H1 (cell line): ENCODE data around the gene SMCO1. TPM values are rescaled to one million over a fixed set of nuclear protein-coding genes. Genes with fewer than 3 reads are reported as not detected.
"Not testable (repeated sequence)": the region's sequence is repeated elsewhere in the genome, so short reads cannot be mapped to it uniquely, and the experiment has no call there.

Experiments used
- CTCF ChIA-PET: fragments of 300-600 bp; sonication (Branson Sonifier 250); formaldehyde crosslinking; loops from one replicate; lab custom pipeline; 2021; ENCODE audit not compliant: partially characterized antibody; lab: Charles Lee
- POLR2A ChIA-PET: fragments of 300-600 bp; sonication (Branson Sonifier 250); formaldehyde crosslinking; loops from one replicate; lab custom pipeline; 2021; ENCODE audit warnings: inconsistent platforms; ENCODE audit not compliant: partially characterized antibody; lab: Charles Lee
- DNase-seq, 2 experiments: peaks; one replicate each; pipeline versions ENCODE4 v3.0.0 to v3.0.0-alpha.2; 2010 to 2022; ENCODE audit warnings: low spot score in 2 of 2, low read depth in 1 of 2, mixed read lengths in 1 of 2
- FAIRE-seq: peaks from 2 replicates; lab custom pipeline; 2011; peaks lifted over from hg19 to GRCh38; lab: Jason Lieb, UNC
- H2AFZ ChIP-seq: 2 replicates; pipeline ENCODE4 v1.8.1; 2012; ENCODE audit warnings: low read length, inconsistent platforms
- H2AK5ac ChIP-seq: 2 replicates; pipeline ENCODE4 v1.6.1; 2013; ENCODE audit warnings: low read depth, low read length
- H2BK120ac ChIP-seq: replicated peaks from 2 replicates; pipeline ENCODE3; 2013; ENCODE audit warnings: low read depth, low read length, inconsistent platforms
- H2BK12ac ChIP-seq: 2 replicates; pipeline ENCODE4 v1.6.1; 2013; ENCODE audit warnings: low read depth, low read length
- H2BK15ac ChIP-seq: 2 replicates; pipeline ENCODE4 v1.6.1; 2013; ENCODE audit warnings: low read length
- H2BK20ac ChIP-seq: 2 replicates; pipeline ENCODE4 v1.6.1; 2013; ENCODE audit warnings: low read length
- H2BK5ac ChIP-seq: 2 replicates; pipeline ENCODE4 v1.6.1; 2013; ENCODE audit warnings: low read depth, low read length
- H3K14ac ChIP-seq: 2 replicates; pipeline ENCODE4 v1.6.1; 2013; ENCODE audit warnings: inconsistent platforms; ENCODE audit not compliant: insufficient read length
- H3K18ac ChIP-seq: 2 replicates; pipeline ENCODE4 v1.6.1; 2013; ENCODE audit warnings: low read length; ENCODE audit errors: extremely low read depth
- H3K23ac ChIP-seq: 2 replicates; pipeline ENCODE4 v1.6.1; 2013; ENCODE audit warnings: inconsistent platforms; ENCODE audit not compliant: insufficient read length
- H3K23me2 ChIP-seq: 2 replicates; pipeline ENCODE4 v1.6.1; 2013; ENCODE audit warnings: low read depth, low read length
- H3K27ac ChIP-seq: 2 replicates; pipeline ENCODE4 v1.6.1; 2011; ENCODE audit warnings: low read depth, low read length, inconsistent platforms
- H3K27me3 ChIP-seq, 4 experiments: replicated peaks in 1 of 4; 1 replicate in 1 of 4; 2 replicates in 3 of 4; pipeline versions ENCODE4 v1.6.1 to v1.8.1; 2011 to 2013; ENCODE audit warnings: low read length in 3 of 4, mild to moderate bottlenecking in 3 of 4, inconsistent platforms in 2 of 4, mixed read lengths in 2 of 4, moderate library complexity in 1 of 4; ENCODE audit not compliant: control insufficient read depth in 3 of 4, insufficient read depth in 3 of 4; ENCODE audit errors: extremely low read depth in 1 of 4
- H3K36me3 ChIP-seq, 4 experiments: 2 replicates each; pipeline versions ENCODE4 v1.6.1 to v1.8.1; 2011 to 2013; ENCODE audit warnings: mild to moderate bottlenecking in 4 of 4, low read length in 3 of 4, moderate library complexity in 2 of 4, control low read depth in 1 of 4, inconsistent platforms in 1 of 4; ENCODE audit not compliant: insufficient read depth in 4 of 4, control insufficient read depth in 2 of 4
- H3K4ac ChIP-seq: replicated peaks from 2 replicates; pipeline ENCODE3; 2013; ENCODE audit warnings: low read length, low read depth, mixed read lengths, inconsistent platforms; ENCODE audit not compliant: insufficient read length
- H3K4me1 ChIP-seq, 4 experiments: replicated peaks in 1 of 4; 1 replicate in 1 of 4; 2 replicates in 3 of 4; pipeline versions ENCODE4 v1.6.1 to v1.8.1; 2011 to 2013; ENCODE audit warnings: low read length in 3 of 4, inconsistent platforms in 2 of 4, mixed read lengths in 1 of 4; ENCODE audit not compliant: insufficient read depth in 4 of 4, control insufficient read depth in 3 of 4
- H3K4me2 ChIP-seq, 2 experiments: 2 replicates each; pipeline versions ENCODE4 v1.6.1 to v1.8.1; 2011 to 2013; ENCODE audit warnings: low read depth in 2 of 2, low read length in 2 of 2, control low read depth in 1 of 2, inconsistent platforms in 1 of 2, mild to moderate bottlenecking in 1 of 2; ENCODE audit not compliant: insufficient read depth in 1 of 2
- H3K4me3 ChIP-seq, 4 experiments: fragments of 200-600, 300-600 bp in 1 of 4; sonication (generic), shearing (Covaris generic), sonication (Bioruptor Twin) in 1 of 4; 2 replicates each; pipeline versions ENCODE4 v1.5.1 to v1.8.1; 2011 to 2016; ENCODE audit warnings: low read length in 4 of 4, low read depth in 3 of 4, control low read depth in 2 of 4, inconsistent platforms in 2 of 4, mild to moderate bottlenecking in 2 of 4, mixed read lengths in 1 of 4, moderate library complexity in 1 of 4; ENCODE audit not compliant: insufficient read depth in 2 of 4; ENCODE audit errors: extremely low read depth in 1 of 4
- H3K56ac ChIP-seq: replicated peaks from 2 replicates; pipeline ENCODE3; 2013; ENCODE audit warnings: low read depth, mild to moderate bottlenecking, mixed read lengths, low read length, inconsistent platforms; ENCODE audit not compliant: insufficient read length
- H3K79me1 ChIP-seq: 2 replicates; pipeline ENCODE4 v1.6.1; 2013; ENCODE audit warnings: low read depth, low read length, control low read depth
- H3K79me2 ChIP-seq, 2 experiments: 2 replicates each; pipeline versions ENCODE4 v1.6.1 to v1.8.1; 2012 to 2013; ENCODE audit warnings: low read length in 2 of 2, mild to moderate bottlenecking in 2 of 2, inconsistent platforms in 1 of 2; ENCODE audit not compliant: insufficient read depth in 2 of 2, control insufficient read depth in 1 of 2
- H3K9ac ChIP-seq, 4 experiments: replicated peaks in 1 of 4; 1 replicate in 1 of 4; 2 replicates in 3 of 4; pipeline versions ENCODE4 v1.6.1 to v1.8.1; 2011 to 2013; ENCODE audit warnings: low read depth in 3 of 4, low read length in 3 of 4, control low read depth in 2 of 4, mild to moderate bottlenecking in 2 of 4, moderate library complexity in 2 of 4, inconsistent platforms in 1 of 4; ENCODE audit errors: extremely low read depth in 1 of 4
- H3K9me3 ChIP-seq, 2 experiments: 2 replicates each; pipeline versions ENCODE4 v1.6.1 to v1.8.1; 2012 to 2013; ENCODE audit warnings: mild to moderate bottlenecking in 2 of 2, moderate library complexity in 2 of 2, control low read depth in 1 of 2, inconsistent platforms in 1 of 2, low read depth in 1 of 2, low read length in 1 of 2, mixed read lengths in 1 of 2; ENCODE audit not compliant: insufficient read depth in 2 of 2
- H4K20me1 ChIP-seq, 2 experiments: replicated peaks in 1 of 2; 2 replicates each; pipeline versions ENCODE3 to v1.8.1; 2011 to 2013; ENCODE audit warnings: inconsistent platforms in 2 of 2, low read length in 2 of 2, mild to moderate bottlenecking in 1 of 2; ENCODE audit not compliant: insufficient read depth in 2 of 2, control insufficient read depth in 1 of 2
- H4K5ac ChIP-seq: 2 replicates; pipeline ENCODE4 v1.6.1; 2013; ENCODE audit warnings: low read length, low read depth, mixed read lengths, inconsistent platforms; ENCODE audit not compliant: insufficient read length
- H4K8ac ChIP-seq: 2 replicates; pipeline ENCODE4 v1.8.0; 2013; ENCODE audit warnings: mild to moderate bottlenecking, moderate library complexity, low read length, inconsistent platforms; ENCODE audit not compliant: insufficient read depth; ENCODE audit errors: extremely low read depth
- H4K91ac ChIP-seq: replicated peaks from 2 replicates; pipeline ENCODE3; 2013; ENCODE audit warnings: low read length, mixed read lengths, inconsistent platforms; ENCODE audit not compliant: insufficient read length
- WGBS, 2 experiments: shearing (Covaris generic) in 1 of 2; methylation state at CpG; one replicate each; pipeline versions ENCODE4 v1.1.6 to v1.1.7; 2013 to 2015; ENCODE audit warnings: low lambda C conversion rate in 2 of 2, mixed read lengths in 2 of 2, inconsistent platforms in 1 of 2, low coverage in 1 of 2, missing lambda C conversion rate in 1 of 2; ENCODE audit not compliant: insufficient replicate concordance in 2 of 2, insufficient coverage in 1 of 2, insufficient read length in 1 of 2; ENCODE audit errors: extremely low coverage in 1 of 2, missing lambda C conversion rate in 1 of 2; 5-methylcytosine and 5-hydroxymethylcytosine counted together
- polyA plus RNA-seq, 7 experiments: library from polyadenylated mRNA; depleted of rRNA in 3 of 7; stranded (reverse) in 5 of 7; unstranded in 2 of 7; fragments of >200 nt in 5 of 7; fragments of 200-250 nt in 2 of 7; gene quantifications; 1 replicate in 5 of 7; 2 replicates in 1 of 7; 4 replicates in 1 of 7; pipeline versions ENCODE4 v1.2.1 to v1.2.3, GENCODE V29; 2011 to 2013; ENCODE audit warnings: missing spikeins in 2 of 7, mixed read lengths in 2 of 7
- total RNA-seq: library from RNA; stranded (reverse); fragmentation: NEBNext Ultra II Directional; extraction: Animal tissue kit (Norgen Biotek cat#: 25700); gene quantifications from 2 replicates; pipeline ENCODE4 v1.2.1, GENCODE V29; 2021

Gene SMCO1
- total and polyA plus RNA-seq, 2 of the 8 experiments (the other 6 are each of a cell fraction or from before 2014, with no cell fraction given): 0.03 TPM; not detected in 1

DNA sequence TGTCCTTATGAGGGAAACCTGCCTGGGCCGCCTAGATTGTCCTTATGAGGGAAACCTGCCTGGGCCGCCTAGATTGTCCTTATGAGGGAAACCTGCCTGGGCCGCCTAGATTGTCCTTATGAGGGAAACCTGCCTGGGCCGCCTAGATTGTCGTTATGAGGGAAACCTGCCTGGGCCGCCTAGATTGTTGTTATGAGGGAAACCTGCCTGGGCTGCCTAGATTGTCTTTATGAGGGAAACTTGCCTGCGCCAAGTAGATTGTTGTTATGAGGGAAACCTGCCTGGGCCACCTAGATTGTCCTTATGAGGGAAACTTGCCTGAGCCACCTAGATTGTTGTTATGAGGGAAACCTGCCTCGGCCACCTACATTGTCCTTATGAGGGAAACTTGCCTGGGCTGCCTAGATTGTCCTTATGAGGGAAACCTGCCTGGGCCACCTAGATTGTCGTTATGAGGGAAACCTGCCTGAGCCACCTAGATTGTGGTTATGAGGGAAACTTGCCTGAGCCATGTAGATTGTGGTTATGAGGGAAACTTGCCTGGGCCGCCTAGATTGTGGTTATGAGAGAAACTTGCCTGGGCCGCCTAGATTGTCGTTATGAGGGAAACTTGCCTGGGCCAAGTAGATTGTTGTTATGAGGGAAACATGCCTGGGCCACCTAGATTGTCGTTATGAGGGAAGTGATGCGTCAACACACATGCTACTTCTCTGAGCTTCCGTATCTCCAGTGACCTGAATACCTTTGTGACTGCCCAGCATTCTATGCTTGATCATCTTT lies 3.3 kb downstream of the SMCO1 start:
- H3K14ac ChIP-seq, FAIRE-seq, H3K4me2 ChIP-seq, DNase-seq, H2BK20ac ChIP-seq, H3K4me1 ChIP-seq, H3K9me3 ChIP-seq, H3K4me3 ChIP-seq, H2BK120ac ChIP-seq, H3K79me1 ChIP-seq, H2BK5ac ChIP-seq, H4K8ac ChIP-seq, H3K79me2 ChIP-seq, H2AK5ac ChIP-seq, H2AFZ ChIP-seq, H3K23ac ChIP-seq, H3K18ac ChIP-seq, H4K5ac ChIP-seq, H3K27ac ChIP-seq, H4K20me1 ChIP-seq, H3K36me3 ChIP-seq, H2BK15ac ChIP-seq, H3K9ac ChIP-seq, POLR2A ChIA-PET, H3K56ac ChIP-seq, H3K27me3 ChIP-seq, H4K91ac ChIP-seq, H3K4ac ChIP-seq, H2BK12ac ChIP-seq, H3K23me2 ChIP-seq: not testable (repeated sequence)
- CTCF ChIA-PET: interaction anchor here (0.6 to 1.2 kb wide), 3 partner anchors 8 to 141 kb away, joined by 3 to 8 read pairs (median 4); partner anchors contain the start of gene RNF168
- 87% methylated on average over 13 of the region's 15 CpGs; no CpG with 5 or more reads in 1 of the 2 experiments for WGBS, 2 experiments
